A549 (cell line): Measurements from ENCODE around the gene ARL6. TPM values are rescaled to one million over a fixed set of nuclear protein-coding genes. Genes with fewer than 3 reads are reported as not detected.

Source experiments
- ATAC-seq, 2 experiments: fragments of 200-7000 bp in 1 of 2; fragments of >200 bp in 1 of 2; cut with Nextera tagmentation in 1 of 2; cut with Tn5 transposase in 1 of 2; 3 replicates each; pipeline versions ENCODE4 v1.8.0 to v1.9.1; 2018 to 2020; ENCODE audit warnings: mild to moderate bottlenecking in 1 of 2, moderate library complexity in 1 of 2
- CTCF ChIA-PET: fragments of 300-600 bp; sonication (Branson Sonifier 250); formaldehyde crosslinking; extraction: SDS; loops from one replicate; lab custom pipeline; 2021; ENCODE audit warnings: antibody characterized with exemption, inconsistent platforms; lab: Yijun Ruan, JAX
- POLR2A ChIA-PET: fragments of 350-600 bp; formaldehyde crosslinking; extraction: SDS; loops from one replicate; lab custom pipeline; 2021; ENCODE audit warnings: antibody characterized with exemption, inconsistent platforms; lab: Yijun Ruan, JAX
- DNase-seq, 2 experiments: peaks; one replicate each; pipeline versions ENCODE4 v3.0.0 to v3.0.0-alpha.2; 2011 to 2016; ENCODE audit warnings: low read depth in 1 of 2, low spot score in 1 of 2
- FAIRE-seq: peaks from 2 replicates; lab custom pipeline; 2011; peaks lifted over from hg19 to GRCh38; lab: Jason Lieb, UNC
- H3K27ac ChIP-seq, 2 experiments: fragments of >200 bp; sonication (Bioruptor Twin); formaldehyde crosslinking; 3 replicates each; pipeline ENCODE4 v1.5.1; 2016 to 2017
- H3K4me1 ChIP-seq: fragments of >200 bp; sonication (Bioruptor Twin); formaldehyde crosslinking; 3 replicates; pipeline ENCODE4 v1.6.1; 2016
- H3K4me2 ChIP-seq: fragments of >200 bp; sonication (Bioruptor Twin); formaldehyde crosslinking; 3 replicates; pipeline ENCODE4 v1.6.1; 2016
- H3K4me3 ChIP-seq: fragments of >200 bp; sonication (Bioruptor Twin); formaldehyde crosslinking; 3 replicates; pipeline ENCODE4 v1.5.1; 2016
- H3K9me3 ChIP-seq: fragments of >200 bp; sonication (Bioruptor Twin); formaldehyde crosslinking; 3 replicates; pipeline ENCODE4 v1.6.1; 2016
- BCL3 ChIP-seq: fragments of >200 bp; sonication (Bioruptor Twin); formaldehyde crosslinking; IDR thresholded peaks from 3 replicates; pipeline ENCODE4 v1.6.1; 2016
- CBX8 ChIP-seq: fragments of 200-600 bp; sonication (generic); IDR thresholded peaks from 2 replicates; pipeline ENCODE4 v1.6.1; 2016
- CEBPB ChIP-seq, 2 experiments: fragments of >200 bp in 1 of 2; sonication (Bioruptor Twin) in 1 of 2; formaldehyde crosslinking in 1 of 2; IDR thresholded peaks; 2 replicates each; pipeline ENCODE4 v1.6.1; 2012 to 2016
- CHD2 ChIP-seq: fragments of 150-350 bp; IDR thresholded peaks from 2 replicates; pipeline ENCODE4 v1.6.1; 2014; ENCODE audit warnings: low read length; ENCODE audit not compliant: partially characterized antibody
- CTCF ChIP-seq: fragments of >200 bp; sonication (Bioruptor Twin); formaldehyde crosslinking; IDR thresholded peaks from 3 replicates; pipeline ENCODE4 v1.5.1; 2016
- E2F6 ChIP-seq: IDR thresholded peaks from 2 replicates; pipeline ENCODE4 v1.6.1; 2012; ENCODE audit warnings: low read depth, borderline replicate concordance
- ELK1 ChIP-seq: fragments of 150-350 bp; IDR thresholded peaks from 2 replicates; pipeline ENCODE4 v1.6.1; 2014; ENCODE audit warnings: low read depth, mild to moderate bottlenecking, low read length
- EP300 ChIP-seq, 2 experiments: fragments of >200 bp; sonication (Bioruptor Twin); formaldehyde crosslinking; IDR thresholded peaks; 2 replicates in 1 of 2; 3 replicates in 1 of 2; pipeline ENCODE4 v1.6.1; 2016 to 2017
- FOSL2 ChIP-seq, 2 experiments: fragments of 450-650 bp in 1 of 2; fragments of >200 bp in 1 of 2; sonication (Bioruptor Twin) in 1 of 2; formaldehyde crosslinking; IDR thresholded peaks; 2 replicates each; pipeline versions ENCODE4 v1.5.0 to v1.6.1; 2016 to 2020; ENCODE audit warnings: mild to moderate bottlenecking in 1 of 2, moderate library complexity in 1 of 2
- JUN ChIP-seq, 2 experiments: fragments of >200 bp; sonication (Bioruptor Twin); formaldehyde crosslinking; IDR thresholded peaks; 2 replicates in 1 of 2; 3 replicates in 1 of 2; pipeline ENCODE4 v1.6.1; 2016 to 2017
- KDM1A ChIP-seq: fragments of 200-600 bp; sonication (generic); IDR thresholded peaks from 2 replicates; pipeline ENCODE4 v1.6.1; 2016; ENCODE audit warnings: low read depth, mild to moderate bottlenecking
- KDM5A ChIP-seq: fragments of 200-600 bp; sonication (generic); IDR thresholded peaks from 2 replicates; pipeline ENCODE4 v1.6.1; 2016; ENCODE audit warnings: antibody characterized with exemption, mild to moderate bottlenecking
- MAX ChIP-seq: IDR thresholded peaks from 2 replicates; pipeline ENCODE4 v1.6.1; 2012
- NPAS2 ChIP-seq: fragments of 250-450 bp; sonication (Bioruptor Pico); IDR thresholded peaks from 2 replicates; pipeline ENCODE4 v1.8.0; 2022; ENCODE audit warnings: mild to moderate bottlenecking, moderate library complexity, borderline replicate concordance
- NR3C1 ChIP-seq: fragments of >200 bp; sonication (Bioruptor Twin); formaldehyde crosslinking; IDR thresholded peaks from 3 replicates; pipeline ENCODE4 v1.6.1; 2017
- PHF8 ChIP-seq: fragments of 200-600 bp; sonication (generic); IDR thresholded peaks from 2 replicates; pipeline ENCODE4 v1.6.1; 2016; ENCODE audit warnings: low read depth, mild to moderate bottlenecking, antibody characterized with exemption, moderate library complexity, borderline replicate concordance
- POLR2A ChIP-seq: IDR thresholded peaks from 2 replicates; pipeline ENCODE4 v1.6.1; 2012; ENCODE audit warnings: mild to moderate bottlenecking, low read length
- POLR2AphosphoS2 ChIP-seq: conservative IDR thresholded peaks from 2 replicates; pipeline ENCODE4 v1.6.1; 2012; ENCODE audit warnings: low read length, improper control_type of control experiment, inconsistent platforms
- RARB ChIP-seq: fragments of 250-450 bp; sonication (Bioruptor Pico); IDR thresholded peaks from 2 replicates; pipeline ENCODE4 v1.8.0; 2021; ENCODE audit warnings: mild to moderate bottlenecking, moderate library complexity
- RFX5 ChIP-seq: fragments of 450-650 bp; IDR thresholded peaks from 2 replicates; pipeline ENCODE4 v1.7.1; 2014; ENCODE audit warnings: antibody characterized with exemption, mild to moderate bottlenecking, moderate library complexity
- RNF2 ChIP-seq: fragments of 200-600 bp; sonication (generic); IDR thresholded peaks from 2 replicates; pipeline ENCODE4 v1.6.1; 2016; ENCODE audit warnings: low read depth, mild to moderate bottlenecking, antibody characterized with exemption, moderate library complexity, borderline replicate concordance
- SMC3 ChIP-seq: fragments of >200 bp; sonication (Bioruptor Twin); formaldehyde crosslinking; IDR thresholded peaks from 3 replicates; pipeline ENCODE4 v1.6.1; 2018; ENCODE audit warnings: inconsistent platforms
- TFCP2L1 ChIP-seq: fragments of 250-450 bp; sonication (Bioruptor Pico); IDR thresholded peaks from 2 replicates; pipeline ENCODE4 v1.5.0; 2021; ENCODE audit warnings: mild to moderate bottlenecking
- TP53 ChIP-seq: fragments of 250-450 bp; sonication (Bioruptor Pico); IDR thresholded peaks from 2 replicates; pipeline ENCODE4 v1.5.0; 2021; ENCODE audit warnings: mild to moderate bottlenecking, moderate library complexity
- ZFP36 ChIP-seq: fragments of 450-650 bp; IDR thresholded peaks from 2 replicates; pipeline ENCODE4 v1.6.1; 2014; ENCODE audit warnings: borderline replicate concordance; ENCODE audit not compliant: partially characterized antibody
- WGBS: methylation state at CpG from one replicate; pipeline ENCODE4 v1.1.6; 2017; ENCODE audit errors: missing lambda C conversion rate; 5-methylcytosine and 5-hydroxymethylcytosine counted together
- polyA plus RNA-seq, 4 experiments: library from polyadenylated mRNA; depleted of rRNA in 3 of 4; stranded (reverse); fragments of >200 nt; fragmentation: RNase III in 1 of 4; extraction: RNeasy Plus Mini Kit Qiagen cat#74134 plus additional on column Dnase treatment in 1 of 4; gene quantifications; 2 replicates in 3 of 4; 3 replicates in 1 of 4; pipeline ENCODE4 v1.2.3, GENCODE V29; 2011 to 2017

ARL6 gene
- polyA plus RNA-seq, 2 of the 4 experiments (the other 2 are of a cell fraction), result 7.3 to 11.7 TPM

GRCh38 chr3:97821287-97821773, 56.8 kb downstream of the ARL6 start:
- DNase-seq, result peak in 1 of 2 experiments; percentile 5

GRCh38 chr3:97821774-97822358, 57.3 kb downstream of the ARL6 start, which contains the start of gene CRYBG3:
Gene CRYBG3, plus strand, starts transcription at chr3:97822011. Its CDS starts 196 bp downstream, at chr3:97822207.
- 6% methylated on average over 9 of the region's 66 CpGs for WGBS
- Histone ChIP-seq H3K4me2 (peak within 1 kb of the TSS; percentile 86), H3K4me3 (peak within 1 kb of the TSS; percentile 71), H3K4me1 (peaks cover 7% of the 10 kb centered on the region; the same call in 1 of the 3 replicates), H3K27ac (peak within 1 kb of the TSS; percentile 76 to 92), H3K9me3 (no peaks in the 10 kb centered on the region)
- FAIRE-seq (no peak), ATAC-seq (peak; percentile 97 to 99), DNase-seq (peak; percentile 73)
- ChIA-PET POLR2A (interaction anchor here (0.6 to 1.2 kb wide), 4 partner anchors 9 to 200 kb away, joined by 3 to 6 read pairs (median 4); no protein-coding TSS in a partner anchor), CTCF (interaction anchor here (0.8 to 2.1 kb wide), 13 partner anchors 9 to 342 kb away, joined by 3 to 8 read pairs (median 4); partner anchors contain the start of gene ARL6)
- no peak for TF ChIP-seq RFX5
- TF ChIP-seq NR3C1, result no peak
- TF ChIP-seq EP300 (IDR thresholded peaks at IDR 0.05), result no peak
- no peak for TF ChIP-seq KDM1A
- TF ChIP-seq RARB, result no peak
- TF ChIP-seq E2F6, result peak; percentile 68; the same call in 1 of the 2 replicates
- peak; percentile 32; the same call in 1 of the 3 replicates for TF ChIP-seq SMC3
- TF ChIP-seq CBX8, result no peak
- TF ChIP-seq POLR2AphosphoS2, result no peak
- TF ChIP-seq BCL3, result 0 out of 3 replicates have a peak, but pooled peaks have one; percentile 61
- TF ChIP-seq NPAS2 (CRISPR knock-in tag), result no peak
- no peak for TF ChIP-seq TFCP2L1 (CRISPR knock-in tag)
- no peak for TF ChIP-seq CHD2
- TF ChIP-seq CTCF, result peak; percentile 62
- TF ChIP-seq ZFP36, result no peak
- peak; percentile 67; the same call in 1 of the 2 replicates for TF ChIP-seq PHF8
- TF ChIP-seq TP53 (CRISPR knock-in tag), result no peak
- peak; percentile 98 for TF ChIP-seq POLR2A
- TF ChIP-seq KDM5A, result no peak
- no peak for TF ChIP-seq FOSL2 (IDR thresholded peaks at IDR 0.05)
- TF ChIP-seq FOSL2 (CRISPR knock-in tag; IDR thresholded peaks at IDR 0.05), result no peak
- no peak for TF ChIP-seq CEBPB (IDR thresholded peaks at IDR 0.05)
- peak; percentile 75 for TF ChIP-seq MAX
- TF ChIP-seq ELK1, result no peak
- peak; percentile 73 to 78 for TF ChIP-seq JUN (IDR thresholded peaks at IDR 0.05)

More at GRCh38 chr3:97821287-97821773, 56.8 kb downstream of the ARL6 start:
- no peaks in the 10 kb centered on the region for H3K9me3 ChIP-seq
- FAIRE-seq, result no peak
- H3K4me1 ChIP-seq, result peaks cover 7% of the 10 kb centered on the region; the same call in 1 of the 3 replicates
- H3K4me3 ChIP-seq, result peak overlapping the region; percentile 71
- ATAC-seq, result peak; percentile 54 to 58
- 6% methylated on average over 18 of the region's 23 CpGs for WGBS
- CTCF ChIA-PET, result interaction anchor here (0.9 to 2.1 kb wide), 10 partner anchors 9 to 342 kb away, joined by 3 to 8 read pairs (median 4); partner anchors contain the start of gene ARL6
- TF ChIP-seq RNF2 (peak; percentile 44; the same call in 1 of the 2 replicates), CBX8 (no peak)
- TF ChIP-seq, all 56 proteins: peak for 1
- H3K4me2 ChIP-seq, result peak overlapping the region; percentile 86
- peak overlapping the region; percentile 76 to 92 for H3K27ac ChIP-seq
- POLR2A ChIA-PET, result interaction anchor here (0.9 to 1.2 kb wide), 3 partner anchors 9 to 201 kb away, joined by 3 to 6 read pairs (median 4); no protein-coding TSS in a partner anchor
